MM.1S (cell line): ENCODE results near the gene BRF1.

Source experiments
- DNase-seq: peaks from one replicate; pipeline ENCODE4 v3.0.0-alpha.2; 2015
- H2AFZ ChIP-seq: fragments of 300-600 bp; sonication (generic); 2 replicates; pipeline ENCODE4 v1.6.0; 2016; ENCODE audit warnings: antibody characterized with exemption, low read length
- H3F3A ChIP-seq: fragments of 300-600 bp; sonication (generic); 2 replicates; pipeline ENCODE4 v1.6.1; 2016; ENCODE audit warnings: mild to moderate bottlenecking, antibody characterized with exemption, low read length, moderate library complexity, mixed read lengths; ENCODE audit not compliant: insufficient read depth
- H3K27ac ChIP-seq: fragments of 300-600 bp; sonication (generic); 2 replicates; pipeline ENCODE4 v1.5.1; 2016; ENCODE audit warnings: mild to moderate bottlenecking, low read length
- H3K27me3 ChIP-seq: fragments of 300-600 bp; sonication (generic); replicated peaks from 2 replicates; pipeline ENCODE4 v1.6.0; 2016; ENCODE audit warnings: low read length; ENCODE audit not compliant: insufficient read depth
- H3K36me3 ChIP-seq: fragments of 300-600 bp; sonication (generic); replicated peaks from 2 replicates; pipeline ENCODE4 v1.6.1; 2016; ENCODE audit warnings: mild to moderate bottlenecking, low read length, mixed read lengths; ENCODE audit not compliant: insufficient read depth
- H3K4me1 ChIP-seq: fragments of 300-600 bp; sonication (generic); 2 replicates; pipeline ENCODE4 v1.6.1; 2016; ENCODE audit warnings: low read length, mixed read lengths
- H3K4me2 ChIP-seq: fragments of 300-600 bp; sonication (generic); 2 replicates; pipeline ENCODE4 v1.6.0; 2016; ENCODE audit warnings: low read depth, low read length
- H3K4me3 ChIP-seq: fragments of 300-600 bp; sonication (generic); 2 replicates; pipeline ENCODE4 v1.5.1; 2016; ENCODE audit warnings: low read length, mixed read lengths
- H3K79me2 ChIP-seq: fragments of 300-600 bp; sonication (generic); 2 replicates; pipeline ENCODE4 v1.6.1; 2016; ENCODE audit warnings: mixed run types, low read length, mixed read lengths
- H3K9ac ChIP-seq: fragments of 300-600 bp; sonication (generic); 2 replicates; pipeline ENCODE4 v1.6.1; 2016; ENCODE audit warnings: low read length, mixed read lengths
- H3K9me2 ChIP-seq: fragments of 300-600 bp; sonication (generic); replicated peaks from 2 replicates; pipeline ENCODE4 v1.6.1; 2016; ENCODE audit warnings: mild to moderate bottlenecking, low read length, mixed read lengths; ENCODE audit not compliant: insufficient read depth
- H3K9me3 ChIP-seq: fragments of 300-600 bp; sonication (generic); replicated peaks from 2 replicates; pipeline ENCODE4 v1.6.1; 2016; ENCODE audit warnings: mild to moderate bottlenecking, low read length, mixed read lengths; ENCODE audit not compliant: insufficient read depth
- H4K20me1 ChIP-seq: fragments of 300-600 bp; sonication (generic); 2 replicates; pipeline ENCODE4 v1.6.1; 2016; ENCODE audit warnings: mild to moderate bottlenecking, low read length, moderate library complexity, mixed read lengths; ENCODE audit not compliant: insufficient read depth
- CTCF ChIP-seq: fragments of 300-600 bp; sonication (generic); IDR thresholded peaks from 2 replicates; pipeline ENCODE4 v1.5.1; 2016; ENCODE audit warnings: antibody characterized with exemption, low read length, mixed read lengths
- EZH2 ChIP-seq: fragments of 300-600 bp; sonication (generic); optimal IDR thresholded peaks from 2 replicates; pipeline ENCODE3; 2017; ENCODE audit warnings: low read depth, mild to moderate bottlenecking, antibody characterized with exemption, low read length, mixed read lengths
- EZH2phosphoT487 ChIP-seq: fragments of 300-600 bp; sonication (generic); IDR thresholded peaks from 2 replicates; pipeline ENCODE4 v1.6.1; 2018; ENCODE audit warnings: antibody characterized with exemption, low read length

The BRF1 gene

GRCh38 chr14:105258846-105259245 is 42.0 kb downstream of the BRF1 start:
- Histone ChIP-seq H3K27ac (no peak overlapping the region), H3K9me3 (no peaks in the 10 kb centered on the region), H3K4me3 (no peak overlapping the region), H3K4me1 (peaks cover 9% of the 10 kb centered on the region), H2AFZ (no peak overlapping the region), H3K36me3 (no peaks in the 10 kb centered on the region), H3K79me2 (no peaks in the 10 kb centered on the region), H3F3A (no peaks in the 10 kb centered on the region), H3K9me2 (no peaks in the 10 kb centered on the region), H3K27me3 (no peaks in the 10 kb centered on the region), H3K9ac (no peak overlapping the region), H4K20me1 (no peaks in the 10 kb centered on the region), H3K4me2 (no peak overlapping the region)
- DNase-seq: no peak
- TF ChIP-seq CTCF (no peak), EZH2phosphoT487 (no peak), EZH2 (no peak)

GRCh38 chr14:105257464-105257863 is 43.3 kb downstream of the BRF1 start:
- H3K4me1 ChIP-seq: peaks cover 9% of the 10 kb centered on the region
- no peaks in the 10 kb centered on the region for H3K27me3 ChIP-seq
- TF ChIP-seq EZH2phosphoT487 (no peak), CTCF (no peak), EZH2 (no peak)
- H3K4me2 ChIP-seq: no peak overlapping the region
- no peak overlapping the region for H3K4me3 ChIP-seq
- H3K9ac ChIP-seq: no peak overlapping the region
- no peaks in the 10 kb centered on the region for H3K36me3 ChIP-seq
- DNase-seq: no peak
- no peaks in the 10 kb centered on the region for H3K9me2 ChIP-seq
- H3K79me2 ChIP-seq: no peaks in the 10 kb centered on the region
- no peak overlapping the region for H2AFZ ChIP-seq
- no peaks in the 10 kb centered on the region for H4K20me1 ChIP-seq
- H3K27ac ChIP-seq: no peak overlapping the region
- no peaks in the 10 kb centered on the region for H3F3A ChIP-seq
- no peaks in the 10 kb centered on the region for H3K9me3 ChIP-seq

DNA sequence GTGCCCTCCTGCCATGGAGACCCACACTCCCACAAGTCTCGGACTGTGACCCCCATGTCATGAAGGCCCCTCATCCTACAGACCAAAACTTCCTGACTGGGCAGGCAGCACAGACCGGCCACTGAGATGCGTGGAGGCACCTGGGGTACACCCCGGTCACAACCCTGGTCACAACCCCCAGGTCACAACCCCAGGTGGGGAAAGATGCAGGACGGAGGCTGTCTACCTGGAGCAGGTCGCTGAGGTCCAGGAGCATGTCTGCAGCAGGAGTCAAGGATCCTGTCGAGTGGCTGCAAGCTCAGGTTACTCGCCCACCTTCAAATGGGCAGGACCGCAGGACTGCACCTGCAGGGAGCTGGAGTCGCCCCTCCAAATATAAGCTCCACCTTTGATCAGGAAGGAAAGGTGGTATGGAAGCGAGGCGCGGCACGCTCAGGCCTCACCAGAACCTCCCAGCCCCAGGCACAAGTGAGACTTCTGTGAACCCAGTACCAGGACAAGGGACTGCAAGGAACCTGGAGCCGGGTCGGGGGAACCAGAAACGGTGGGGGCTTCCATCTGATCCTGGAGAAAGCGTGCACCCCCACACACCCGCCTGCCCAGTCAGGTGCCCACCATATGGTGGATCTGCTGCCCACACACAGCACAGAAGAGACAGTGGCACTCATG is 44.4 kb downstream of the BRF1 start:
- Histone ChIP-seq H3K27me3 (no peaks in the 10 kb centered on the region), H3K36me3 (no peaks in the 10 kb centered on the region), H4K20me1 (no peaks in the 10 kb centered on the region), H3K27ac (no peak overlapping the region), H3K4me1 (peaks cover 9% of the 10 kb centered on the region), H3K9ac (no peak overlapping the region), H3K79me2 (no peaks in the 10 kb centered on the region), H3K4me3 (no peak overlapping the region), H3K4me2 (no peak overlapping the region), H3K9me2 (no peaks in the 10 kb centered on the region), H3K9me3 (no peaks in the 10 kb centered on the region), H3F3A (no peaks in the 10 kb centered on the region), H2AFZ (no peak overlapping the region)
- TF ChIP-seq EZH2phosphoT487: no peak
- TF ChIP-seq EZH2: no peak
- no peak for TF ChIP-seq CTCF
- DNase-seq: no peak
